H1 (cell line): Measurements from ENCODE around the gene ADAM12. TPM values are rescaled to one million over a fixed set of nuclear protein-coding genes. Genes with fewer than 3 reads are reported as not detected.
A peak's percentile ranks its signal among the peaks of the same experiment; 100 is the strongest.

Experiments used
- ASH2L ChIP-seq: fragments of 200-600, 300-600 bp; sonication (generic); IDR thresholded peaks from one replicate; pipeline ENCODE4 v1.7.1; 2017; ENCODE audit warnings: low read length
- ATF3 ChIP-seq: IDR thresholded peaks from 2 replicates; pipeline ENCODE4 v1.6.1; 2011; ENCODE audit warnings: low read depth, mild to moderate bottlenecking, low read length; ENCODE audit not compliant: insufficient read depth
- BACH1 ChIP-seq: IDR thresholded peaks from 2 replicates; pipeline ENCODE4 v1.6.1; 2012; ENCODE audit warnings: low read length, improper control_type of control experiment
- CREB1 ChIP-seq: IDR thresholded peaks from 2 replicates; pipeline ENCODE4 v1.6.1; 2012; ENCODE audit warnings: inconsistent platforms
- E2F6 ChIP-seq: IDR thresholded peaks from 2 replicates; pipeline ENCODE4 v1.6.1; 2012; ENCODE audit warnings: inconsistent platforms
- EGR1 ChIP-seq: IDR thresholded peaks from 2 replicates; pipeline ENCODE4 v1.6.1; 2011; ENCODE audit warnings: low read depth, low read length, borderline replicate concordance
- EZH2 ChIP-seq: fragments of 200-600 bp; sonication (generic); IDR thresholded peaks from 2 replicates; pipeline ENCODE4 v1.7.1; 2012; ENCODE audit warnings: low read depth, mild to moderate bottlenecking, moderate library complexity, low read length, inconsistent platforms; ENCODE audit not compliant: severe bottlenecking
- GABPA ChIP-seq: IDR thresholded peaks from 2 replicates; pipeline ENCODE4 v1.6.1; 2011; ENCODE audit warnings: mild to moderate bottlenecking, low read length, moderate library complexity, borderline replicate concordance; ENCODE audit not compliant: insufficient read depth
- GTF2F1 ChIP-seq: IDR thresholded peaks from 2 replicates; pipeline ENCODE4 v1.6.1; 2012; ENCODE audit warnings: low read depth, low read length, improper control_type of control experiment, borderline replicate concordance
- JUN ChIP-seq: IDR thresholded peaks from 2 replicates; pipeline ENCODE4 v1.6.1; 2011; ENCODE audit warnings: low read depth, mild to moderate bottlenecking, improper control_type of control experiment, low read length
- KDM1A ChIP-seq: fragments of 200-600, 300-600 bp; sonication (generic); IDR thresholded peaks from 2 replicates; pipeline ENCODE4 v1.7.1; 2016; ENCODE audit warnings: mild to moderate bottlenecking, low read length, borderline replicate concordance
- PHF8 ChIP-seq: fragments of 200-600 bp; sonication (generic); conservative IDR thresholded peaks from 2 replicates; pipeline ENCODE4 v1.7.1; 2012; ENCODE audit warnings: low read depth, mild to moderate bottlenecking, inconsistent platforms, low read length, moderate library complexity
- POLR2AphosphoS5 ChIP-seq: IDR thresholded peaks from 2 replicates; pipeline ENCODE4 v1.6.1; 2011; ENCODE audit warnings: low read depth, low read length
- RBBP5 ChIP-seq: IDR thresholded peaks from 2 replicates; pipeline ENCODE4 v1.7.1; 2012; ENCODE audit warnings: low read depth, mild to moderate bottlenecking, inconsistent platforms, low read length, moderate library complexity, borderline replicate concordance
- SP2 ChIP-seq: IDR thresholded peaks from 2 replicates; pipeline ENCODE4 v1.6.1; 2012; ENCODE audit warnings: mild to moderate bottlenecking, low read length, inconsistent platforms
- SP4 ChIP-seq: IDR thresholded peaks from 2 replicates; pipeline ENCODE4 v1.6.1; 2012; ENCODE audit warnings: low read length, inconsistent platforms
- YY1 ChIP-seq: IDR thresholded peaks from 2 replicates; pipeline ENCODE4 v1.6.1; 2011; ENCODE audit warnings: low read depth, mild to moderate bottlenecking, low read length
- polyA plus RNA-seq, 7 experiments: library from polyadenylated mRNA; depleted of rRNA in 3 of 7; stranded (reverse) in 5 of 7; unstranded in 2 of 7; fragments of >200 nt in 5 of 7; fragments of 200-250 nt in 2 of 7; gene quantifications; 1 replicate in 5 of 7; 2 replicates in 1 of 7; 4 replicates in 1 of 7; pipeline versions ENCODE4 v1.2.1 to v1.2.3, GENCODE V29; 2011 to 2013; ENCODE audit warnings: missing spikeins in 2 of 7, mixed read lengths in 2 of 7
- total RNA-seq: library from RNA; stranded (reverse); fragmentation: NEBNext Ultra II Directional; extraction: Animal tissue kit (Norgen Biotek cat#: 25700); gene quantifications from 2 replicates; pipeline ENCODE4 v1.2.1, GENCODE V29; 2021
- TF ChIP-seq, protein P1 (sequence below), 3 experiments: IDR thresholded peaks; 1 replicate in 2 of 3; 2 replicates in 1 of 3; pipeline versions ENCODE4 v1.5.1 to v1.6.1; 2011; ENCODE audit warnings: low read length in 3 of 3, mild to moderate bottlenecking in 3 of 3, inconsistent platforms in 2 of 3, low read depth in 1 of 3, moderate library complexity in 1 of 3; ENCODE audit not compliant: insufficient read depth in 1 of 3; ENCODE audit errors: control extremely low read depth in 1 of 3

Gene ADAM12
- total and polyA plus RNA-seq, 2 of the 8 experiments (the other 6 are each of a cell fraction or from before 2014, with no cell fraction given), result 0.07 to 0.17 TPM

- TF ChIP-seq GTF2F1 (no peak), E2F6 (peak; percentile 28), JUN (no peak), SP4 (no peak), KDM1A (no peak), YY1 (no peak), EZH2 (peak; percentile 53), GABPA (no peak), RBBP5 (no peak), POLR2AphosphoS5 (no peak), PHF8 (no peak; the same call in 1 of the 2 replicates), ATF3 (no peak), ASH2L (peak; percentile 26), EGR1 (no peak), BACH1 (no peak; the same call in 1 of the 2 replicates), CREB1 (no peak), SP2 (no peak)
- TF ChIP-seq, protein P1, sequence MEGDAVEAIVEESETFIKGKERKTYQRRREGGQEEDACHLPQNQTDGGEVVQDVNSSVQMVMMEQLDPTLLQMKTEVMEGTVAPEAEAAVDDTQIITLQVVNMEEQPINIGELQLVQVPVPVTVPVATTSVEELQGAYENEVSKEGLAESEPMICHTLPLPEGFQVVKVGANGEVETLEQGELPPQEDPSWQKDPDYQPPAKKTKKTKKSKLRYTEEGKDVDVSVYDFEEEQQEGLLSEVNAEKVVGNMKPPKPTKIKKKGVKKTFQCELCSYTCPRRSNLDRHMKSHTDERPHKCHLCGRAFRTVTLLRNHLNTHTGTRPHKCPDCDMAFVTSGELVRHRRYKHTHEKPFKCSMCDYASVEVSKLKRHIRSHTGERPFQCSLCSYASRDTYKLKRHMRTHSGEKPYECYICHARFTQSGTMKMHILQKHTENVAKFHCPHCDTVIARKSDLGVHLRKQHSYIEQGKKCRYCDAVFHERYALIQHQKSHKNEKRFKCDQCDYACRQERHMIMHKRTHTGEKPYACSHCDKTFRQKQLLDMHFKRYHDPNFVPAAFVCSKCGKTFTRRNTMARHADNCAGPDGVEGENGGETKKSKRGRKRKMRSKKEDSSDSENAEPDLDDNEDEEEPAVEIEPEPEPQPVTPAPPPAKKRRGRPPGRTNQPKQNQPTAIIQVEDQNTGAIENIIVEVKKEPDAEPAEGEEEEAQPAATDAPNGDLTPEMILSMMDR (IDR thresholded peaks at IDR 0.05; ENCODE audit: control extremely low read depth in 1 of 3, insufficient read depth in 1 of 3, low read depth in 1 of 3, low read length in 3 of 3), result no peak
Measured at GRCh38 chr10:126387931-126388911, at the start of gene ADAM12 (continued).
